ENCODE measurements around the gene NSG1.

Gene NSG1

GRCh38 chr4:4439782-4440181 lies 52.9 kb downstream of the NSG1 start:
- H3K4me2 ChIP-seq (ENCODE audit: low read depth, low read length, poor library complexity, severe bottlenecking) = no peak overlapping the region
- H3K79me2 ChIP-seq (ENCODE audit: insufficient read depth, low read length) = no peaks in the 10 kb centered on the region
- no peaks in the 10 kb centered on the region for H3F3A ChIP-seq (ENCODE audit: low read depth)
- H3K9me3 ChIP-seq (ENCODE audit: insufficient read depth, low read depth, low read length) = no peaks in the 10 kb centered on the region
- no peaks in the 10 kb centered on the region for H4K20me1 ChIP-seq (ENCODE audit: insufficient read depth, low read length, poor library complexity, severe bottlenecking)
- no peak overlapping the region for H3K9ac ChIP-seq (ENCODE audit: low read depth, low read length, poor library complexity, severe bottlenecking)
- H3K4me1 ChIP-seq (ENCODE audit: insufficient read depth, low read length, poor library complexity, severe bottlenecking) = no peaks in the 10 kb centered on the region
- TF ChIP-seq EZH2phosphoT487 (IDR thresholded peaks at IDR 0.05; ENCODE audit: borderline replicate concordance) (no peak), CTCF (conservative IDR thresholded peaks at IDR 0.05; ENCODE audit: low read length) (no peak)
- H3K36me3 ChIP-seq (ENCODE audit: insufficient read depth, low read length) = peaks cover 23% of the 10 kb centered on the region; the same call in 1 of the 2 replicates
- no peaks in the 10 kb centered on the region for H3K27me3 ChIP-seq (ENCODE audit: insufficient read depth, low read length, poor library complexity, severe bottlenecking)
- H2AFZ ChIP-seq (ENCODE audit: low read length) = no peak overlapping the region
- no peak overlapping the region for H3K4me3 ChIP-seq (ENCODE audit: low read length, poor library complexity, severe bottlenecking)
- H3K9me2 ChIP-seq (replicated peaks; ENCODE audit: low read depth, low read length) = no peaks in the 10 kb centered on the region

GRCh38 chr4:4440333-4441061 lies 53.6 kb downstream of the NSG1 start:
- H4K20me1 ChIP-seq (ENCODE audit: insufficient read depth, low read length, poor library complexity, severe bottlenecking) = no peaks in the 10 kb centered on the region
- no peaks in the 10 kb centered on the region for H3K79me2 ChIP-seq (ENCODE audit: insufficient read depth, low read length)
- no peaks in the 10 kb centered on the region for H3K27me3 ChIP-seq (ENCODE audit: insufficient read depth, low read length, poor library complexity, severe bottlenecking)
- H3K9me3 ChIP-seq (ENCODE audit: insufficient read depth, low read depth, low read length) = no peaks in the 10 kb centered on the region
- H3F3A ChIP-seq (ENCODE audit: low read depth) = no peaks in the 10 kb centered on the region
- no peak overlapping the region for H3K9ac ChIP-seq (ENCODE audit: low read depth, low read length, poor library complexity, severe bottlenecking)
- H2AFZ ChIP-seq (ENCODE audit: low read length) = no peak overlapping the region
- peaks cover 19% of the 10 kb centered on the region; the same call in 1 of the 2 replicates for H3K36me3 ChIP-seq (ENCODE audit: insufficient read depth, low read length)
- no peak overlapping the region for H3K4me3 ChIP-seq (ENCODE audit: low read length, poor library complexity, severe bottlenecking)
- no peaks in the 10 kb centered on the region for H3K9me2 ChIP-seq (replicated peaks; ENCODE audit: low read depth, low read length)
- H3K4me1 ChIP-seq (ENCODE audit: insufficient read depth, low read length, poor library complexity, severe bottlenecking) = no peaks in the 10 kb centered on the region
- H3K4me2 ChIP-seq (ENCODE audit: low read depth, low read length, poor library complexity, severe bottlenecking) = no peak overlapping the region
- TF ChIP-seq EZH2phosphoT487 (IDR thresholded peaks at IDR 0.05; ENCODE audit: borderline replicate concordance) (no peak), CTCF (conservative IDR thresholded peaks at IDR 0.05; ENCODE audit: low read length) (no peak)

DNA sequence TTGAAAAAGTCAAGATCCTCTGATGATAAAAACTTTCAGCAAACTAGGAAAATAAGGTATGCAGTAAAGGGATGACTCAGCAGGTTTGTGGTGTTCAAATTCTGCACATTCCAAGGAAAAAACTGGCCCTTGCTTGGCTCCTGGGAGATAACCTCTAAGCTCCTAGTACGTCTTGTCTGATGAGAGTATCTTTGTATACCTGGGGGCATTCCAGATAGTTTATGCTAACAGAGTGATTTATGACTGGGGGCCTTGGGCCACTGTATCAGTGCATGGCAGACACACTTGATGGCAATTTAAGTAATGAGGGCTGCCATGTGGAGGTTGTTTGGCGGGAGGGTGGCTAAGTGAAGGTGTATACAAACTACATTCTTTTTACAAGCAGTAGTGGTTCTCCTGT lies 56.9 kb downstream of the NSG1 start:
- H3K4me2 ChIP-seq (ENCODE audit: low read depth, low read length, poor library complexity, severe bottlenecking) = no peak overlapping the region
- no peak overlapping the region for H3K4me3 ChIP-seq (ENCODE audit: low read length, poor library complexity, severe bottlenecking)
- H3K36me3 ChIP-seq (ENCODE audit: insufficient read depth, low read length) = no peaks in the 10 kb centered on the region; the same call in 1 of the 2 replicates
- no peaks in the 10 kb centered on the region for H3K9me2 ChIP-seq (replicated peaks; ENCODE audit: low read depth, low read length)
- H3F3A ChIP-seq (ENCODE audit: low read depth) = no peaks in the 10 kb centered on the region
- no peaks in the 10 kb centered on the region for H3K27me3 ChIP-seq (ENCODE audit: insufficient read depth, low read length, poor library complexity, severe bottlenecking)
- no peaks in the 10 kb centered on the region for H3K9me3 ChIP-seq (ENCODE audit: insufficient read depth, low read depth, low read length)
- no peak overlapping the region for H2AFZ ChIP-seq (ENCODE audit: low read length)
- no peaks in the 10 kb centered on the region for H4K20me1 ChIP-seq (ENCODE audit: insufficient read depth, low read length, poor library complexity, severe bottlenecking)
- H3K9ac ChIP-seq (ENCODE audit: low read depth, low read length, poor library complexity, severe bottlenecking) = no peak overlapping the region
- TF ChIP-seq CTCF (conservative IDR thresholded peaks at IDR 0.05; ENCODE audit: low read length) = no peak
- no peak for TF ChIP-seq EZH2phosphoT487 (IDR thresholded peaks at IDR 0.05; ENCODE audit: borderline replicate concordance)
- H3K79me2 ChIP-seq (ENCODE audit: insufficient read depth, low read length) = no peaks in the 10 kb centered on the region
- no peaks in the 10 kb centered on the region for H3K4me1 ChIP-seq (ENCODE audit: insufficient read depth, low read length, poor library complexity, severe bottlenecking)
